Ectodermal cell (in vitro differentiated cells): ENCODE results near the gene FBXL20.
"Not testable (repeated sequence)": the region's sequence is repeated elsewhere in the genome, so short reads cannot be mapped to it uniquely, and the experiment has no call there.

ENCODE experiments used
- H3K27ac ChIP-seq: 2 replicates; pipeline ENCODE4 v1.7.0; 2013; ENCODE audit warnings: mild to moderate bottlenecking, low read depth, low read length; ENCODE audit not compliant: insufficient read depth, poor library complexity, severe bottlenecking
- H3K27me3 ChIP-seq: 2 replicates; pipeline ENCODE4 v1.7.0; 2013; ENCODE audit warnings: mild to moderate bottlenecking, low read length; ENCODE audit not compliant: insufficient read depth, control insufficient read depth, poor library complexity, severe bottlenecking
- H3K36me3 ChIP-seq: one replicate; pipeline ENCODE4 v1.7.0; 2013; ENCODE audit warnings: low read length; ENCODE audit not compliant: control insufficient read depth, insufficient read depth
- H3K4me1 ChIP-seq: one replicate; pipeline ENCODE4 v1.7.0; 2013; ENCODE audit warnings: low read length; ENCODE audit not compliant: control insufficient read depth, insufficient read depth
- H3K4me3 ChIP-seq: 2 replicates; pipeline ENCODE4 v1.7.0; 2013; ENCODE audit warnings: low read depth, low read length, control low read depth; ENCODE audit not compliant: insufficient read depth
- H3K9me3 ChIP-seq: 2 replicates; pipeline ENCODE4 v1.7.0; 2013; ENCODE audit warnings: mild to moderate bottlenecking, low read length, moderate library complexity; ENCODE audit not compliant: control insufficient read depth
- WGBS, 2 experiments: methylation state at CpG; one replicate each; pipeline ENCODE4 v1.1.7; 2013; ENCODE audit warnings: missing lambda C conversion rate in 2 of 2; 5-methylcytosine and 5-hydroxymethylcytosine counted together

The FBXL20 gene

DNA sequence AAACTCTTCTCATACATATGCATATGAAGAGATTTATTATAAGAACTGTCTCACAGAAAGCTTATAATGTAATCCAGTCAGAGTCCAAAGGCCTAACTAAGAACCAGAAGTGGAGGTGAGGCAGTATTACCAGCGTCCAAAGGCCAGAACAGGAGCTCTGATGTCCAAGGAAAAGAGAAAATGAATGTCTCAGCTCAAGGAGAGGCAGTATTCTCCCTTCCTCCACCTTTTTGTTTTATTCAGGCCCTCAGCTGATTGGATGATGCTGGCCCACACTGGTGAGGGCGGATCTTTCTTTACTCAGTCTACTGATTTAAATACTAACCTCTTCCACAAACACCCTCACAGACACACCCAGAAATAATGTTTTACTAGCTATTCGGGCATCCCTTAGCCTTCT lies 43.4 kb downstream of the FBXL20 start:
- 80 to 88% methylated on average over 3 of the region's 3 CpGs for WGBS, 2 experiments
- no peaks in the 10 kb centered on the region for H3K36me3 ChIP-seq
- no peaks in the 10 kb centered on the region for H3K4me1 ChIP-seq
- no peak overlapping the region for H3K27ac ChIP-seq
- H3K4me3 ChIP-seq = no peak overlapping the region
- H3K9me3 ChIP-seq = no peaks in the 10 kb centered on the region
- no peaks in the 10 kb centered on the region for H3K27me3 ChIP-seq

DNA sequence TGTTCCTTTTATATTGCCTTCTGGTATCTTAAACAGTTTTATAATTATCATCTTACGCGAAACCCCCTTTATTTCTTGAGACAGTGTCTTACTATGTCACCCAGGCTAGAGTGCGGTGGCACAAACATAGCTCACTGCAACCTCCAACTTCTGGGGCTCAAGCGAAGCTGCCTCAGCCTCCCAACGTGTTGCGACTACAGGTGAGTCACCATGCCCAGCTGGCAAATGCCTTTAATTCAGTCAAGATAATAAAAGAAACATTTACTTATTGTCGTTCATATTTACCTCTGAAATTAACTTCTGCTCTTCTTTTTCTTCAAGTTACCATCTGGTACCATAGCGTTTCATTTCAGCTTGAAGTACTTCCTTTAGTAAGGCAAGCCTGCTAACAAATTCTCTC lies 43.9 kb downstream of the FBXL20 start:
- Histone ChIP-seq H3K27ac (no peak overlapping the region), H3K9me3 (no peaks in the 10 kb centered on the region), H3K4me3 (no peak overlapping the region), H3K36me3 (no peaks in the 10 kb centered on the region), H3K4me1 (no peaks in the 10 kb centered on the region), H3K27me3 (no peaks in the 10 kb centered on the region)
- 93 to 94% methylated on average over 8 of the region's 8 CpGs for WGBS, 2 experiments

DNA sequence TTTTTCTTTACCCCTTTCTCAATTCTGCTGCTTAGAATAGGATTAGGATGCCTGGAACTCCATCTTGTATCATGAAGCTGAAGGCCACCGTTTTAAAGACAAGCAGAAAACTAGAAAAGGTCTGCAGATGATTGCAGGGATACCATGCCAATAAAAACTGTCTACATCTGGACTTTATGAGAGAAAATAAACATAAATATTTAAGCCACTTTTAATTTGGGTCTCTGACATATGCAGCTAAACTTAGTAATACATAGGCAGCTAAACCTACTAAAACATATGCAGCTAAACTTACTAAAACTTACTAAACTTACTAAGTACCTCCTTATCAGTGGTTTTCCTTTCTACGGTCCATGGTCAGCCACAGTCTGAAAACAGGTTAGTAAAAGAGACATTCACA lies 48.4 kb downstream of the FBXL20 start:
- Histone ChIP-seq H3K9me3 (no peaks in the 10 kb centered on the region), H3K36me3 (no peaks in the 10 kb centered on the region), H3K4me1 (no peaks in the 10 kb centered on the region), H3K27ac (no peak overlapping the region), H3K4me3 (no peak overlapping the region), H3K27me3 (no peaks in the 10 kb centered on the region)
- WGBS, 2 experiments = 87 to 89% methylated on average over 2 of the region's 2 CpGs

DNA sequence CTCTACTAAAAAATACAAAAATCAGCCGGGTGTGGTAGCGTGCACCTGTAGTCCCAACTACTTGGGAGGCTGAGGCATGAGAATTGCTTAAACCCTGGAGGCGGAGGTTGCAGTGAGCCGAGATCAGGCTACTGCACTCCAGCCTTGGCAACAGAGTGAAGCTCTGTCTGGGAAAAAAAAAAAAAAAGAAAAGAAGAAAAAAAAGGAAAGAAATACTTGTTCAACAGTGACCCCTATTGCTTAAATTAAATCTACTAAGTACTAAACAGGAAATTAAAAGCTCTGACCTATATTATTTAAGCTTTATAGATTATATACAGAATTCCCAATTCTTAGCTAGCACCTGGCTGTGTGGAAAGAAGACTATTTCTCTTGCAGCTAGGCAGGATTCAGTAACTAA lies 48.9 kb downstream of the FBXL20 start:
- H3K27ac ChIP-seq = no peak overlapping the region
- H3K27me3 ChIP-seq = no peaks in the 10 kb centered on the region
- no peaks in the 10 kb centered on the region for H3K4me1 ChIP-seq
- WGBS, 2 experiments = 92 to 94% methylated on average over 4 of the region's 4 CpGs
- H3K9me3 ChIP-seq = no peaks in the 10 kb centered on the region
- no peaks in the 10 kb centered on the region for H3K36me3 ChIP-seq
- H3K4me3 ChIP-seq = no peak overlapping the region

GRCh38 chr17:39351508-39351907 lies 49.9 kb downstream of the FBXL20 start:
- H3K27ac ChIP-seq = no peak overlapping the region
- H3K4me1 ChIP-seq = no peaks in the 10 kb centered on the region
- H3K36me3 ChIP-seq = no peaks in the 10 kb centered on the region
- no peaks in the 10 kb centered on the region for H3K27me3 ChIP-seq
- no peak overlapping the region for H3K4me3 ChIP-seq
- H3K9me3 ChIP-seq = no peaks in the 10 kb centered on the region

DNA sequence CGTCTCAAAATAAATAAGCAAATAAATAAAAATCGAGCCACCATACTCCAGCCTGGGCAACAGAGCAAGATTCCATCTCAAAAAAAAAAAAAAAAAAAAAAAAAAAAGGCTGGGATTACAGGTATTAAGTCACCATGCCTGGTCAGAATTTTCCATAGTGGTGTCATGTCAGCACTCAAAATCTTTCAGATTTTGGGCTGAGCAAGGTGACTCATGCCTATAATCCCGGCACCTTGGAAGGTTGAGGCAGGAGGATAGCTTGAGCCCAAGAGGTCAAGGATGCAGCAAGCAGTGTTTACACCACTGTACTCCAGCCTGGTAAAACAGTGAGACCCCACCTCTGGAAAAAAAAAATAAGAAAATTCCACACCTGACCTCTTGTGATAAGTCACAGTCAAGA lies 52.2 kb downstream of the FBXL20 start:
- H3K9me3 ChIP-seq = no peaks in the 10 kb centered on the region
- H3K27ac ChIP-seq = no peak overlapping the region
- WGBS, 2 experiments = 89 to 93% methylated on average over 3 of the region's 3 CpGs

DNA sequence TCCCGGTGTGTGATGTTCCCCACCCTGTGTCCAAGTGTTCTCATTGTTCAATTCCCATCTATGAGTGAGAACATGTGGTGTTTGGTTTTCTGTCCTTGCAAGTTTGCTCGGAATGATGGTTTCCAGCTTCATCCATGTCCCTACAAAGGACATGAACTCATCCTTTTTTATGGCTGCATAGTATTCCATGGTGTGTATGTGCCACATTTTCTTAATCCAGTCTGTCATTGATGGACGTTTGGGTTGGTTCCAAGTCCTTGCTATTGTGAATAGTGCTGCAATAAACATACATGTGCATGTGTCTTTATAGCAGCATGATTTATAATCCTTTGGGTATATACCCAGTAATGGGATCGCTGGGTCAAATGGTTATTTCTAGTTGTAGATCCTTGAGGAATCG lies 54.6 kb downstream of the FBXL20 start:
- WGBS, 2 experiments = 96 to 100% methylated on average over 4 to 5 of the region's 5 CpGs
- H3K4me3 ChIP-seq, H3K36me3 ChIP-seq, H3K9me3 ChIP-seq, H3K27me3 ChIP-seq, H3K4me1 ChIP-seq, H3K27ac ChIP-seq: not testable (repeated sequence)

More for the DNA sequence above, 52.2 kb downstream of the FBXL20 start:
- Histone ChIP-seq H3K36me3 (no peaks in the 10 kb centered on the region), H3K4me1 (no peaks in the 10 kb centered on the region), H3K27me3 (no peaks in the 10 kb centered on the region), H3K4me3 (no peak overlapping the region)

- peaks cover 10% of the 10 kb centered on the region for H3K36me3 ChIP-seq
- H3K9me3 ChIP-seq = no peaks in the 10 kb centered on the region
- 89 to 94% methylated on average over 2 to 3 of the region's 3 CpGs for WGBS, 2 experiments
- H3K27ac ChIP-seq = no peak overlapping the region
- no peaks in the 10 kb centered on the region for H3K4me1 ChIP-seq
- no peak overlapping the region for H3K4me3 ChIP-seq
- no peaks in the 10 kb centered on the region for H3K27me3 ChIP-seq
Observed at GRCh38 chr17:39341541-39341940, 59.9 kb downstream of the FBXL20 start.

- no peaks in the 10 kb centered on the region for H3K27me3 ChIP-seq
- no peak overlapping the region for H3K27ac ChIP-seq
- no peaks in the 10 kb centered on the region for H3K9me3 ChIP-seq
- H3K4me1 ChIP-seq = no peaks in the 10 kb centered on the region
- H3K4me3 ChIP-seq = no peak overlapping the region
- peaks cover 10% of the 10 kb centered on the region for H3K36me3 ChIP-seq
Observed at GRCh38 chr17:39340731-39341130, 60.7 kb downstream of the FBXL20 start.

DNA sequence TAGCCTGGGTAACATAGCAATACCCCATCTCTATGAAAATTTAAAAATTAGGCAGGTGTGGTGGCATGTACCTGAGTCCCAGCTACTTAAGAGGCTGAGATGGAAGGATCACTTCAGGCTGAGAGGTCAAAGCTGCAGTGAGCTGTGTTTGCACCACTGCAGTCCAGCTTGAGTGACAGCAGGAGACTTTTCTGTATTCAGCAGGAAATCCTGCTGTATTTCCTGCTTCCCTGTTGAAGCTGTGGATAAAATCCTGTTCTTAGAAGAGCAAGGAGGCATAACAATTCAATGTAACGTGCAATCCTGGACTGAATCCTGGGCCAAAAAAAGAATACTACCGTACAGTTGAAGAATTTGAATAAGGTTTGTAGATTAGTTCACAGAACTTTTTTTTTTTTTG lies 62.2 kb downstream of the FBXL20 start:
- WGBS, 2 experiments = 95% methylated on average over 2 of the region's 2 CpGs
- Histone ChIP-seq H3K4me3 (no peak overlapping the region), H3K36me3 (peaks cover 10% of the 10 kb centered on the region), H3K9me3 (no peaks in the 10 kb centered on the region), H3K27ac (no peak overlapping the region), H3K27me3 (no peaks in the 10 kb centered on the region), H3K4me1 (no peaks in the 10 kb centered on the region)

- not testable (repeated sequence) for H3K4me1 ChIP-seq, H3K27ac ChIP-seq, H3K4me3 ChIP-seq, H3K9me3 ChIP-seq, H3K27me3 ChIP-seq
- WGBS, 2 experiments = 96 to 98% methylated on average over 26 of the region's 26 CpGs
- peaks cover 10% of the 10 kb centered on the region for H3K36me3 ChIP-seq
Observed at GRCh38 chr17:39337649-39338048, 63.8 kb downstream of the FBXL20 start.
